ENCODE data around the gene TUBB3. TPM values are rescaled to one million over a fixed set of nuclear protein-coding genes. Genes with fewer than 3 reads are reported as not detected.

Gene TUBB3
- total RNA-seq, 2 donors from 2014 or later: 2.9 TPM; not detected in 1

DNA sequence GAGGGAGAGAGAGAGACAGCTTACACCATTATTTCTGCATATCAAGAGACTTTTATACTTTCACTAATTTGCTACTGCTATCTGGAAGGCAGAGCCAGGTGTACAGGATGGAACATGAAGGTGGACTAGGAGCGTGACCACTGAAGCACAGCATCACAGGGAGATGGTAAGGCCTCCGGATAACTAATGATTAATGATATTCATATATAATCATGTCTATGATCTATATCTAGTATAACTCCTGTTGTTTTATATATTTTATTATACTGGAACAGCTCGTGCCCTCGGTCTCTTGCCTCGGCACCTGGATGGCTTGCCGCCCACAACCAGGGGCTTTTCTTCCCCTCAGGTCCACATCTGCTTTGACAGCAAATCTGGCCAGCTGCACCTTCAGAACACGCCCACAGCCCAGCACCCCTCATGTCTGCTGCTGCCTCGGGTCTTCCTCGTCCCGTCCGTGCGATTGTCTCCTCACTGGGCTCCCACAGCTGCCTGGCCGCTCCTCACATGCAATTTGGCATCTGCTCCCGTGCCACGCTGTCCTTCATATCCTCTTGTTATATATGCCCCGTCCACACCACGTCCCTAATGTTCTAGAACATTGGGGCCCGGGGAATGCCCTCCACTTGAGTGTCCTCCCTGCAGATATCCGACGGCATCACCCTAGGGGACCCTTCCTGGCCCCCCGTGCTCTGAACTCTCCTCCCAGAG, 15.2 kb downstream of the TUBB3 start:
- TF ChIP-seq POLR2A (IDR thresholded peaks at IDR 0.05): no peak
- TF ChIP-seq, protein P1, sequence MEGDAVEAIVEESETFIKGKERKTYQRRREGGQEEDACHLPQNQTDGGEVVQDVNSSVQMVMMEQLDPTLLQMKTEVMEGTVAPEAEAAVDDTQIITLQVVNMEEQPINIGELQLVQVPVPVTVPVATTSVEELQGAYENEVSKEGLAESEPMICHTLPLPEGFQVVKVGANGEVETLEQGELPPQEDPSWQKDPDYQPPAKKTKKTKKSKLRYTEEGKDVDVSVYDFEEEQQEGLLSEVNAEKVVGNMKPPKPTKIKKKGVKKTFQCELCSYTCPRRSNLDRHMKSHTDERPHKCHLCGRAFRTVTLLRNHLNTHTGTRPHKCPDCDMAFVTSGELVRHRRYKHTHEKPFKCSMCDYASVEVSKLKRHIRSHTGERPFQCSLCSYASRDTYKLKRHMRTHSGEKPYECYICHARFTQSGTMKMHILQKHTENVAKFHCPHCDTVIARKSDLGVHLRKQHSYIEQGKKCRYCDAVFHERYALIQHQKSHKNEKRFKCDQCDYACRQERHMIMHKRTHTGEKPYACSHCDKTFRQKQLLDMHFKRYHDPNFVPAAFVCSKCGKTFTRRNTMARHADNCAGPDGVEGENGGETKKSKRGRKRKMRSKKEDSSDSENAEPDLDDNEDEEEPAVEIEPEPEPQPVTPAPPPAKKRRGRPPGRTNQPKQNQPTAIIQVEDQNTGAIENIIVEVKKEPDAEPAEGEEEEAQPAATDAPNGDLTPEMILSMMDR (IDR thresholded peaks at IDR 0.05): no peak
- H3K4me3 ChIP-seq: no peak overlapping the region
- H3K27me3 ChIP-seq: no peaks in the 10 kb centered on the region
- intact Hi-C loops (cut with DNase I): no loop called here
- no peaks in the 10 kb centered on the region for H3K4me1 ChIP-seq
- H3K9me3 ChIP-seq: no peaks in the 10 kb centered on the region
- no peak overlapping the region for H3K27ac ChIP-seq
- 63 to 64% methylated on average over 21 of the region's 21 CpGs for WGBS, 2 donors
- ATAC-seq: no peak
- DNase-seq: no peak
- H3K36me3 ChIP-seq (replicated peaks in 1 of 2; ENCODE audit: insufficient read depth in 1 of 2, low read depth in 2 of 2): no peaks in the 10 kb centered on the region

DNA sequence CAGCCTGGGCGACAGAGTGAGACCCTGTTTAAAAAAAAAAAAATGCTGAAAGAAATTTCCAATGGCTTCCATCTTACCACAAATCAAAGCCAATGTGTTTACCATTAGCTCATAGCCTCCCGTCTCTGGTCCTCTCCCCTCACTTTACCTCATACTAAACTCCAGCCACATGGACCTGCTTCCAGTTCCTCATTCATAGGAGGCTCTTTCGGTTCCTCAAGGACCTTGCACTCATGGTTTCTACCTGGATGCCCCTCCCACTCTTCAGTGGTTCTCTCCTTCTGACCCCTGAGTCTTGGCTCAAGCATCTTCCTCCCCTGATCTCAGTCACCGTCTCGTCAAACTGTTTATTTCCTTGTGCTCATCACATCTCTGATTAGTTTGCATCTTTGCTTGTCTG, 21.6 kb downstream of the TUBB3 start:
- no peak overlapping the region for H3K4me3 ChIP-seq
- WGBS, 2 donors: 65 to 74% methylated on average over 5 of the region's 5 CpGs
- DNase-seq (no peak), ATAC-seq (no peak)
- H3K27me3 ChIP-seq: no peaks in the 10 kb centered on the region
- no peaks in the 10 kb centered on the region for H3K36me3 ChIP-seq (replicated peaks in 1 of 2; ENCODE audit: insufficient read depth in 1 of 2, low read depth in 2 of 2)
- TF ChIP-seq, protein P1 (IDR thresholded peaks at IDR 0.05): no peak
- TF ChIP-seq POLR2A (IDR thresholded peaks at IDR 0.05): no peak
- no peaks in the 10 kb centered on the region for H3K9me3 ChIP-seq
- intact Hi-C loops (cut with DNase I): no loop called here
- H3K4me1 ChIP-seq: peaks cover 16% of the 10 kb centered on the region
- no peak overlapping the region for H3K27ac ChIP-seq

DNA sequence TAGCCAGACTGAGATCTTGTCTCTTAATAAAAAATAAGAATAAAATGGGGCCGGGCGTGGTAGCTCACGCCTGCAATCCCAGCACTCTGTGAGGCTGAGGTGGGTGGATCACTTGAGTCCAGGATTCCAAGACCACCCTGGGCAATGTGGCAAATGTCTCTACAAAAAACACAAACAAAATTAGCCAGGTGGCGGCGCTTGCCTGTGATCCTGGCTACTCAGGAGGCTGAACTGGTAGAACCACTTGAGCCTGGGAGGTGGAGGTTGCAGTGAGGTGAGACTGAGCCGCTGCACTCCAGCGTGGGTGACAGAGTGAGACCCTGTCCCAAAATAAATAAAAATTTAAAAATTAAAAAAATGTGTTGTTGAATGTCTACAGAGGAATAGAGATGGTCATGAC, 22.5 kb downstream of the TUBB3 start:
- Histone ChIP-seq H3K4me1 (peaks cover 20% of the 10 kb centered on the region), H3K27ac (no peak overlapping the region), H3K27me3 (no peaks in the 10 kb centered on the region), H3K9me3 (no peaks in the 10 kb centered on the region), H3K36me3 (replicated peaks in 1 of 2; ENCODE audit: insufficient read depth in 1 of 2, low read depth in 2 of 2) (no peaks in the 10 kb centered on the region), H3K4me3 (no peak overlapping the region)
- WGBS, 2 donors: 40 to 53% methylated on average over 7 of the region's 7 CpGs
- TF ChIP-seq, protein P1 (IDR thresholded peaks at IDR 0.05): peak in 1 of 7 experiments; percentile 7
- no peak for TF ChIP-seq POLR2A (IDR thresholded peaks at IDR 0.05)
- ATAC-seq: no peak
- DNase-seq: no peak
- intact Hi-C loops (cut with DNase I): no loop called here

DNA sequence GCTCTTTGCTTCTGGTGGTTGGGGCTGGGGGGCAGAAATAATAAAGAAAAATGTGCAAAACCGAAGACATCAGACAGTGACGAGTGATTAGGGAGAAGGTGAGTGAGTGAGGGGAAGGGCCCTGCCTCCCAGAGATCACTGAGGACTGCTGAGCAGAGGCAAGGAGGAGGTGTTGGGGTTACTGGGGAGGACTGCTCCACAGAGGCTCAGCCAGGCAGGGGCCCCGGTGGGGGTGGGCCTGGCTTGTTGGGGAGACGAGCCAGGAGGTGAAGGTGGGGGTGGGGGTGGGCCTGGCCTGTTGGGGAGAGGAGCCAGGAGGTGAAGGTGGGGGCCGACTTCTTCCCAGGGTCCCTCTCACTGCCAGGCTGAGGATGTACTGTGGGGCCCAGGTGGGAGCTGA, 23.4 kb downstream of the TUBB3 start:
- Histone ChIP-seq H3K27ac (no peak overlapping the region), H3K4me3 (no peak overlapping the region), H3K9me3 (no peaks in the 10 kb centered on the region), H3K4me1 (peaks cover 20% of the 10 kb centered on the region), H3K36me3 (replicated peaks in 1 of 2; ENCODE audit: insufficient read depth in 1 of 2, low read depth in 2 of 2) (no peaks in the 10 kb centered on the region), H3K27me3 (no peaks in the 10 kb centered on the region)
- DNase-seq (no peak), ATAC-seq (no peak)
- WGBS, 2 donors: 61 to 85% methylated on average over 5 of the region's 5 CpGs
- TF ChIP-seq POLR2A (IDR thresholded peaks at IDR 0.05): no peak
- TF ChIP-seq, protein P1 (IDR thresholded peaks at IDR 0.05): no peak
- intact Hi-C loops (cut with DNase I): no loop called here
